ENCODE data around the gene COMMD1. TPM values are rescaled to one million over a fixed set of nuclear protein-coding genes. Genes with fewer than 3 reads are reported as not detected.

COMMD1 gene
- total RNA-seq, 1 experiment from 2014 or later, result 24.7 TPM

- Mint-ChIP-seq H3K4me1 (peaks cover 19% of the 10 kb centered on the region), H3K9me3 (peaks cover 6% of the 10 kb centered on the region; the same call in 1 of the 2 replicates), H3K27me3 (ENCODE audit: low read depth) (no peaks in the 10 kb centered on the region), H3K4me3 (no peak overlapping the region), H3K27ac (no peak overlapping the region), H3K36me3 (no peaks in the 10 kb centered on the region; the same call in 1 of the 2 replicates)
- ChIA-PET POLR2A (no interaction called here), CTCF (no interaction called here)
- DNase-seq (ENCODE audit: low spot score) (no peak), ATAC-seq (no peak)
- TF ChIP-seq SMAD4 (CRISPR knock-in tag; IDR thresholded peaks at IDR 0.05) (no peak), IRF1 (CRISPR knock-in tag; IDR thresholded peaks at IDR 0.05) (no peak), CTCF (IDR thresholded peaks at IDR 0.05) (no peak), ZNF671 (CRISPR knock-in tag; IDR thresholded peaks at IDR 0.05) (no peak), CBFB (CRISPR knock-in tag; IDR thresholded peaks at IDR 0.05; ENCODE audit: low read depth) (no peak), STAT6 (CRISPR knock-in tag; conservative IDR thresholded peaks at IDR 0.05; ENCODE audit: low read depth) (no peak), ZMAT4 (CRISPR knock-in tag; IDR thresholded peaks at IDR 0.05) (no peak), NR2C2 (CRISPR knock-in tag; IDR thresholded peaks at IDR 0.05) (no peak), ATF3 (CRISPR knock-in tag; conservative IDR thresholded peaks at IDR 0.05) (no peak), MAX (CRISPR knock-in tag; IDR thresholded peaks at IDR 0.05) (no peak), TEAD1 (CRISPR knock-in tag; IDR thresholded peaks at IDR 0.05) (no peak), ZBTB43 (CRISPR knock-in tag; IDR thresholded peaks at IDR 0.05) (no peak), MYBL2 (CRISPR knock-in tag; IDR thresholded peaks at IDR 0.05) (no peak), ATF1 (CRISPR knock-in tag; IDR thresholded peaks at IDR 0.05) (no peak), SOX15 (CRISPR knock-in tag; IDR thresholded peaks at IDR 0.05) (no peak)
Measured at GRCh38 chr2:62054916-62055450, 149.5 kb downstream of the COMMD1 start.

- Mint-ChIP-seq H3K9me3 (peaks cover 6% of the 10 kb centered on the region; the same call in 1 of the 2 replicates), H3K36me3 (no peaks in the 10 kb centered on the region; the same call in 1 of the 2 replicates), H3K4me3 (no peak overlapping the region), H3K4me1 (peaks cover 10% of the 10 kb centered on the region), H3K27me3 (ENCODE audit: low read depth) (no peaks in the 10 kb centered on the region), H3K27ac (no peak overlapping the region; the same call in 1 of the 2 replicates)
- POLR2A ChIA-PET, result no interaction called here
- CTCF ChIA-PET, result no interaction called here
- DNase-seq (ENCODE audit: low spot score) (no peak), ATAC-seq (no peak)
- TF ChIP-seq ZNF416 (CRISPR knock-in tag; IDR thresholded peaks at IDR 0.05), result no peak
- TF ChIP-seq FOXP4 (CRISPR knock-in tag; IDR thresholded peaks at IDR 0.05), result no peak
- no peak for TF ChIP-seq ETV6 (CRISPR knock-in tag; IDR thresholded peaks at IDR 0.05)
- TF ChIP-seq NFE2L1 (CRISPR knock-in tag; IDR thresholded peaks at IDR 0.05), result no peak
- no peak for TF ChIP-seq GRHL2 (CRISPR knock-in tag; IDR thresholded peaks at IDR 0.05; ENCODE audit: insufficient replicate concordance, severe bottlenecking)
- no peak for TF ChIP-seq SMAD4 (CRISPR knock-in tag; IDR thresholded peaks at IDR 0.05)
- TF ChIP-seq E2F5 (CRISPR knock-in tag; IDR thresholded peaks at IDR 0.05), result no peak
- TF ChIP-seq ZNF396 (CRISPR knock-in tag; IDR thresholded peaks at IDR 0.05; ENCODE audit: borderline replicate concordance), result no peak
- no peak for TF ChIP-seq SMAD3 (CRISPR knock-in tag; IDR thresholded peaks at IDR 0.05; ENCODE audit: borderline replicate concordance)
- TF ChIP-seq SP1 (CRISPR knock-in tag; conservative IDR thresholded peaks at IDR 0.05), result no peak
Measured at GRCh38 chr2:62055724-62056336, 150.4 kb downstream of the COMMD1 start.

Data from WTC11 (cell line).